ENCODE data around the gene CUL5.
"Not testable (repeated sequence)": the region's sequence is repeated elsewhere in the genome, so short reads cannot be mapped to it uniquely, and the experiment has no call there.

CUL5 gene

GRCh38 chr11:108128772-108129171 is 120.1 kb downstream of the CUL5 start:
- Histone ChIP-seq H3F3A (ENCODE audit: insufficient read depth) (peaks cover 4% of the 10 kb centered on the region; the same call in 1 of the 2 replicates), H3K9ac (ENCODE audit: low read length) (no peak overlapping the region), H3K9me3 (ENCODE audit: insufficient read depth, low read length) (no peaks in the 10 kb centered on the region), H3K4me2 (ENCODE audit: low read depth, low read length, poor library complexity, severe bottlenecking) (no peak overlapping the region), H4K20me1 (ENCODE audit: low read depth, low read length) (no peaks in the 10 kb centered on the region), H3K4me3 (ENCODE audit: insufficient read depth, low read length, poor library complexity, severe bottlenecking) (no peak overlapping the region), H3K27ac (ENCODE audit: low read depth, low read length) (no peak overlapping the region), H3K27me3 (ENCODE audit: low read length) (no peaks in the 10 kb centered on the region), H3K9me2 (replicated peaks; ENCODE audit: insufficient read depth, low read length) (no peaks in the 10 kb centered on the region), H3K36me3 (ENCODE audit: low read length) (no peaks in the 10 kb centered on the region), H3K79me2 (ENCODE audit: insufficient read depth, low read length) (peaks cover 13% of the 10 kb centered on the region; the same call in 1 of the 2 replicates), H2AFZ (ENCODE audit: low read depth, low read length, severe bottlenecking) (no peak overlapping the region)
- TF ChIP-seq CTCF (IDR thresholded peaks at IDR 0.05; ENCODE audit: insufficient read depth, low read length, poor library complexity, severe bottlenecking) (no peak), EZH2phosphoT487 (conservative IDR thresholded peaks at IDR 0.05; ENCODE audit: low read length) (no peak)

GRCh38 chr11:108131993-108132392 is 123.3 kb downstream of the CUL5 start:
- peaks cover 14% of the 10 kb centered on the region; the same call in 1 of the 2 replicates for H3F3A ChIP-seq (ENCODE audit: insufficient read depth)
- no peak overlapping the region for H3K4me3 ChIP-seq (ENCODE audit: insufficient read depth, low read length, poor library complexity, severe bottlenecking)
- no peak for TF ChIP-seq EZH2phosphoT487 (conservative IDR thresholded peaks at IDR 0.05; ENCODE audit: low read length)
- no peak for TF ChIP-seq CTCF (IDR thresholded peaks at IDR 0.05; ENCODE audit: insufficient read depth, low read length, poor library complexity, severe bottlenecking)
- no peaks in the 10 kb centered on the region for H3K9me3 ChIP-seq (ENCODE audit: insufficient read depth, low read length)
- H3K9me2 ChIP-seq (replicated peaks; ENCODE audit: insufficient read depth, low read length) = no peaks in the 10 kb centered on the region
- H2AFZ ChIP-seq (ENCODE audit: low read depth, low read length, severe bottlenecking) = no peak overlapping the region
- H3K4me2 ChIP-seq (ENCODE audit: low read depth, low read length, poor library complexity, severe bottlenecking) = no peak overlapping the region
- H3K36me3 ChIP-seq (ENCODE audit: low read length) = peaks cover 4% of the 10 kb centered on the region; the same call in 1 of the 2 replicates
- H3K9ac ChIP-seq (ENCODE audit: low read length) = no peak overlapping the region
- no peaks in the 10 kb centered on the region for H3K27me3 ChIP-seq (ENCODE audit: low read length)
- H3K79me2 ChIP-seq (ENCODE audit: insufficient read depth, low read length) = no peaks in the 10 kb centered on the region
- H4K20me1 ChIP-seq (ENCODE audit: low read depth, low read length) = no peaks in the 10 kb centered on the region
- H3K27ac ChIP-seq (ENCODE audit: low read depth, low read length) = no peak overlapping the region

GRCh38 chr11:108132993-108133538 is 124.4 kb downstream of the CUL5 start:
- H3K79me2 ChIP-seq (ENCODE audit: insufficient read depth, low read length); H3K9me2 ChIP-seq (replicated peaks; ENCODE audit: insufficient read depth, low read length); H3K9ac ChIP-seq (ENCODE audit: low read length); H4K20me1 ChIP-seq (ENCODE audit: low read depth, low read length); H3K4me2 ChIP-seq (ENCODE audit: low read depth, low read length, poor library complexity, severe bottlenecking); H3K27ac ChIP-seq (ENCODE audit: low read depth, low read length); H3K36me3 ChIP-seq (ENCODE audit: low read length); H3K9me3 ChIP-seq (ENCODE audit: insufficient read depth, low read length); H2AFZ ChIP-seq (ENCODE audit: low read depth, low read length, severe bottlenecking); H3K27me3 ChIP-seq (ENCODE audit: low read length); H3K4me3 ChIP-seq (ENCODE audit: insufficient read depth, low read length, poor library complexity, severe bottlenecking): not testable (repeated sequence)
- H3F3A ChIP-seq (ENCODE audit: insufficient read depth) = peaks cover 16% of the 10 kb centered on the region; the same call in 1 of the 2 replicates

GRCh38 chr11:108135845-108136544 is 127.3 kb downstream of the CUL5 start:
- Histone ChIP-seq H2AFZ (ENCODE audit: low read depth, low read length, severe bottlenecking) (no peak overlapping the region), H3K27ac (ENCODE audit: low read depth, low read length) (no peak overlapping the region), H3K9ac (ENCODE audit: low read length) (no peak overlapping the region), H3K27me3 (ENCODE audit: low read length) (no peaks in the 10 kb centered on the region), H3F3A (ENCODE audit: insufficient read depth) (peaks cover 16% of the 10 kb centered on the region; the same call in 1 of the 2 replicates), H3K4me2 (ENCODE audit: low read depth, low read length, poor library complexity, severe bottlenecking) (no peak overlapping the region), H3K4me3 (ENCODE audit: insufficient read depth, low read length, poor library complexity, severe bottlenecking) (no peak overlapping the region), H3K79me2 (ENCODE audit: insufficient read depth, low read length) (no peaks in the 10 kb centered on the region), H3K9me2 (replicated peaks; ENCODE audit: insufficient read depth, low read length) (no peaks in the 10 kb centered on the region), H3K9me3 (ENCODE audit: insufficient read depth, low read length) (no peaks in the 10 kb centered on the region), H3K36me3 (ENCODE audit: low read length) (peaks cover 9% of the 10 kb centered on the region; the same call in 1 of the 2 replicates), H4K20me1 (ENCODE audit: low read depth, low read length) (no peaks in the 10 kb centered on the region)
- TF ChIP-seq EZH2phosphoT487 (conservative IDR thresholded peaks at IDR 0.05; ENCODE audit: low read length) (no peak), CTCF (IDR thresholded peaks at IDR 0.05; ENCODE audit: insufficient read depth, low read length, poor library complexity, severe bottlenecking) (peak; percentile 12)
